WTC11 (cell line): Measurements from ENCODE around the gene GJB2. TPM values are rescaled to one million over a fixed set of nuclear protein-coding genes. Genes with fewer than 3 reads are reported as not detected.

ENCODE experiments used
- ATAC-seq: fragments of 200-7000 bp; cut with Tn5 transposase; 2 replicates; pipeline ENCODE4 v1.10.0; 2021; ENCODE audit warnings: mild to moderate bottlenecking, moderate library complexity
- CTCF ChIA-PET: fragments of 300-600 bp; sonication (Branson Sonifier 250); formaldehyde crosslinking; loops from one replicate; lab custom pipeline; 2021; ENCODE audit warnings: antibody characterized with exemption; lab: Charles Lee
- POLR2A ChIA-PET: fragments of 350-600 bp; sonication (Branson Sonifier 250); formaldehyde crosslinking; loops from one replicate; lab custom pipeline; 2021; ENCODE audit warnings: antibody characterized with exemption; lab: Charles Lee
- DNase-seq: peaks from one replicate; pipeline ENCODE4 v3.0.0; 2021; ENCODE audit warnings: low spot score
- H3K27ac Mint-ChIP-seq: 2 replicates; pipeline ENCODE4 v1.8.0; 2021; ENCODE audit warnings: mixed read lengths
- H3K27me3 Mint-ChIP-seq: 2 replicates; pipeline ENCODE4 v1.8.0; 2021; ENCODE audit warnings: low read depth, mild to moderate bottlenecking, moderate library complexity, mixed read lengths
- H3K36me3 Mint-ChIP-seq: 2 replicates; pipeline ENCODE4 v1.8.0; 2021; ENCODE audit warnings: mixed read lengths
- H3K4me1 Mint-ChIP-seq: 2 replicates; pipeline ENCODE4 v1.8.0; 2022; ENCODE audit warnings: mixed read lengths
- H3K4me3 Mint-ChIP-seq: 2 replicates; pipeline ENCODE4 v1.8.0; 2021; ENCODE audit warnings: mild to moderate bottlenecking, moderate library complexity, mixed read lengths
- H3K9me3 Mint-ChIP-seq: 2 replicates; pipeline ENCODE4 v1.8.0; 2021; ENCODE audit warnings: mixed read lengths
- FOXK1 ChIP-seq: sonication (generic); formaldehyde crosslinking; IDR thresholded peaks from 2 replicates; pipeline ENCODE4 v1.8.0; 2022; ENCODE audit warnings: mild to moderate bottlenecking, moderate library complexity, missing genetic modification reagents
- GRHL2 ChIP-seq: fragments of 250-450 bp; sonication (Bioruptor Pico); IDR thresholded peaks from 2 replicates; pipeline ENCODE4 v1.8.0; 2022; ENCODE audit warnings: mild to moderate bottlenecking, moderate library complexity; ENCODE audit not compliant: insufficient replicate concordance, severe bottlenecking
- IRF2 ChIP-seq: sonication (generic); formaldehyde crosslinking; IDR thresholded peaks from 2 replicates; pipeline ENCODE4 v1.8.0; 2022; ENCODE audit warnings: low read depth, missing genetic modification reagents, borderline replicate concordance
- MXD4 ChIP-seq: fragments of 250-450 bp; sonication (Bioruptor Pico); IDR thresholded peaks from 2 replicates; pipeline ENCODE4 v1.8.0; 2021; ENCODE audit warnings: mild to moderate bottlenecking, moderate library complexity, borderline replicate concordance
- PRRX2 ChIP-seq: fragments of 250-450 bp; sonication (Bioruptor Pico); IDR thresholded peaks from 2 replicates; pipeline ENCODE4 v1.8.0; 2021; ENCODE audit warnings: mild to moderate bottlenecking
- TCF7 ChIP-seq: sonication (generic); formaldehyde crosslinking; IDR thresholded peaks from 2 replicates; pipeline ENCODE4 v1.8.0; 2022; ENCODE audit warnings: mild to moderate bottlenecking, low read depth, missing genetic modification reagents, moderate library complexity
- TP53 ChIP-seq: sonication (generic); formaldehyde crosslinking; IDR thresholded peaks from 2 replicates; pipeline ENCODE4 v1.8.1; 2023; ENCODE audit warnings: mild to moderate bottlenecking, missing genetic modification reagents
- ZNF138 ChIP-seq: sonication (generic); formaldehyde crosslinking; conservative IDR thresholded peaks from 2 replicates; pipeline ENCODE4 v1.8.1; 2022; ENCODE audit warnings: mild to moderate bottlenecking, moderate library complexity, missing genetic modification reagents
- ZNF219 ChIP-seq: sonication (generic); formaldehyde crosslinking; IDR thresholded peaks from 2 replicates; pipeline ENCODE4 v1.8.0; 2023; ENCODE audit warnings: missing genetic modification reagents, mild to moderate bottlenecking, borderline replicate concordance
- ZNF416 ChIP-seq: fragments of 250-450 bp; sonication (Bioruptor Pico); IDR thresholded peaks from 2 replicates; pipeline ENCODE4 v1.9.0; 2021; ENCODE audit warnings: mild to moderate bottlenecking, inconsistent platforms
- total RNA-seq: library from RNA; stranded (reverse); gene quantifications from 3 replicates; pipeline ENCODE4 v1.2.3, GENCODE V29; 2021
- TF ChIP-seq, protein P1 (sequence below): sonication (generic); formaldehyde crosslinking; IDR thresholded peaks from 2 replicates; pipeline ENCODE4 v1.8.0; 2022; ENCODE audit warnings: mild to moderate bottlenecking, missing genetic modification reagents
- TF ChIP-seq, protein P2 (sequence below): sonication (generic); formaldehyde crosslinking; IDR thresholded peaks from 2 replicates; pipeline ENCODE4 v1.8.1; 2023; ENCODE audit warnings: mild to moderate bottlenecking, missing genetic modification reagents
- TF ChIP-seq, protein P3 (sequence below): sonication (generic); formaldehyde crosslinking; IDR thresholded peaks from 2 replicates; pipeline ENCODE4 v1.8.1; 2023; ENCODE audit warnings: mild to moderate bottlenecking, missing genetic modification reagents, moderate library complexity
- TF ChIP-seq, protein P4 (sequence below): sonication (generic); formaldehyde crosslinking; IDR thresholded peaks from 2 replicates; pipeline ENCODE4 v1.8.1; 2022; ENCODE audit warnings: mild to moderate bottlenecking, moderate library complexity, missing genetic modification reagents
- TF ChIP-seq, protein P5 (sequence below): sonication (generic); formaldehyde crosslinking; IDR thresholded peaks from 2 replicates; pipeline ENCODE4 v1.8.0; 2022; ENCODE audit warnings: mild to moderate bottlenecking, missing genetic modification reagents
- TF ChIP-seq, protein P6 (sequence below): sonication (generic); formaldehyde crosslinking; IDR thresholded peaks from 2 replicates; pipeline ENCODE4 v1.8.1; 2022; ENCODE audit warnings: low read depth, missing genetic modification reagents, borderline replicate concordance
- TF ChIP-seq, protein P7 (sequence below): fragments of 200-600 bp; IDR thresholded peaks from 2 replicates; pipeline ENCODE4 v1.8.0; 2022; ENCODE audit warnings: antibody characterized with exemption
- TF ChIP-seq, protein P8 (sequence below): sonication (generic); formaldehyde crosslinking; IDR thresholded peaks from 2 replicates; pipeline ENCODE4 v1.8.0; 2022; ENCODE audit warnings: mild to moderate bottlenecking, missing genetic modification reagents

Gene GJB2
- total RNA-seq, 1 experiment from 2014 or later, result 0.11 TPM

DNA sequence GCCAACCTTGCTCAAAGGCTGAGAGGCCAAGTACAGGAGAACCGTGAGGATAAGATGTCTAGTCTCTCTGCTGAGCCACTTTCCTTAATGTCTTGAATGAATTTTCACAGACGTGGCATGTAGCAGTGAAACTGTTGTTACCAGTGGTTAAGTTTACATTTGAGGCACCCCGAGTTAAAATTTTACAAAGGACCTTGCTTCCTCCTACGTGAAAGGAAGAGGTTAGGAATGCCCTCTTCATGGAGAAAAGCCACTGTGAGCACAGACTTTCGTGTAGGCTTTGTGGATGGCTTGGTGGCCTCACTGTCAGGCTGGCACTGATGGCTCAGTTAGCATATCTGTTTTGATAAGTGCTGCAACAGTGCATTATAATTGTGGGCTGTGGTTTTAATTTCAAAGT, 2.7 kb downstream of the GJB2 start:
- DNase-seq, result no peak
- POLR2A ChIA-PET, result no interaction called here
- TF ChIP-seq, protein P1, sequence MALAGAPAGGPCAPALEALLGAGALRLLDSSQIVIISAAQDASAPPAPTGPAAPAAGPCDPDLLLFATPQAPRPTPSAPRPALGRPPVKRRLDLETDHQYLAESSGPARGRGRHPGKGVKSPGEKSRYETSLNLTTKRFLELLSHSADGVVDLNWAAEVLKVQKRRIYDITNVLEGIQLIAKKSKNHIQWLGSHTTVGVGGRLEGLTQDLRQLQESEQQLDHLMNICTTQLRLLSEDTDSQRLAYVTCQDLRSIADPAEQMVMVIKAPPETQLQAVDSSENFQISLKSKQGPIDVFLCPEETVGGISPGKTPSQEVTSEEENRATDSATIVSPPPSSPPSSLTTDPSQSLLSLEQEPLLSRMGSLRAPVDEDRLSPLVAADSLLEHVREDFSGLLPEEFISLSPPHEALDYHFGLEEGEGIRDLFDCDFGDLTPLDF (CRISPR knock-in tag), result no peak
- TF ChIP-seq ZNF416 (CRISPR knock-in tag), result no peak
- no peak for TF ChIP-seq TCF7 (CRISPR knock-in tag)
- TF ChIP-seq FOXK1 (CRISPR knock-in tag), result no peak
- TF ChIP-seq, protein P2, sequence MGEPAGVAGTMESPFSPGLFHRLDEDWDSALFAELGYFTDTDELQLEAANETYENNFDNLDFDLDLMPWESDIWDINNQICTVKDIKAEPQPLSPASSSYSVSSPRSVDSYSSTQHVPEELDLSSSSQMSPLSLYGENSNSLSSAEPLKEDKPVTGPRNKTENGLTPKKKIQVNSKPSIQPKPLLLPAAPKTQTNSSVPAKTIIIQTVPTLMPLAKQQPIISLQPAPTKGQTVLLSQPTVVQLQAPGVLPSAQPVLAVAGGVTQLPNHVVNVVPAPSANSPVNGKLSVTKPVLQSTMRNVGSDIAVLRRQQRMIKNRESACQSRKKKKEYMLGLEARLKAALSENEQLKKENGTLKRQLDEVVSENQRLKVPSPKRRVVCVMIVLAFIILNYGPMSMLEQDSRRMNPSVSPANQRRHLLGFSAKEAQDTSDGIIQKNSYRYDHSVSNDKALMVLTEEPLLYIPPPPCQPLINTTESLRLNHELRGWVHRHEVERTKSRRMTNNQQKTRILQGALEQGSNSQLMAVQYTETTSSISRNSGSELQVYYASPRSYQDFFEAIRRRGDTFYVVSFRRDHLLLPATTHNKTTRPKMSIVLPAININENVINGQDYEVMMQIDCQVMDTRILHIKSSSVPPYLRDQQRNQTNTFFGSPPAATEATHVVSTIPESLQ (CRISPR knock-in tag), result no peak
- TF ChIP-seq, protein P3, sequence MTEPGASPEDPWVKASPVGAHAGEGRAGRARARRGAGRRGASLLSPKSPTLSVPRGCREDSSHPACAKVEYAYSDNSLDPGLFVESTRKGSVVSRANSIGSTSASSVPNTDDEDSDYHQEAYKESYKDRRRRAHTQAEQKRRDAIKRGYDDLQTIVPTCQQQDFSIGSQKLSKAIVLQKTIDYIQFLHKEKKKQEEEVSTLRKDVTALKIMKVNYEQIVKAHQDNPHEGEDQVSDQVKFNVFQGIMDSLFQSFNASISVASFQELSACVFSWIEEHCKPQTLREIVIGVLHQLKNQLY, result no peak
- TF ChIP-seq GRHL2, result no peak
- no peak for TF ChIP-seq ZNF219 (CRISPR knock-in tag)
- no peak for TF ChIP-seq ZNF138
- no peak for TF ChIP-seq IRF2 (CRISPR knock-in tag)
- TF ChIP-seq, protein P4, sequence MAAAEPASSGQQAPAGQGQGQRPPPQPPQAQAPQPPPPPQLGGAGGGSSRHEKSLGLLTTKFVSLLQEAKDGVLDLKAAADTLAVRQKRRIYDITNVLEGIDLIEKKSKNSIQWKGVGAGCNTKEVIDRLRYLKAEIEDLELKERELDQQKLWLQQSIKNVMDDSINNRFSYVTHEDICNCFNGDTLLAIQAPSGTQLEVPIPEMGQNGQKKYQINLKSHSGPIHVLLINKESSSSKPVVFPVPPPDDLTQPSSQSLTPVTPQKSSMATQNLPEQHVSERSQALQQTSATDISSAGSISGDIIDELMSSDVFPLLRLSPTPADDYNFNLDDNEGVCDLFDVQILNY (CRISPR knock-in tag), result no peak
- TF ChIP-seq, protein P5, sequence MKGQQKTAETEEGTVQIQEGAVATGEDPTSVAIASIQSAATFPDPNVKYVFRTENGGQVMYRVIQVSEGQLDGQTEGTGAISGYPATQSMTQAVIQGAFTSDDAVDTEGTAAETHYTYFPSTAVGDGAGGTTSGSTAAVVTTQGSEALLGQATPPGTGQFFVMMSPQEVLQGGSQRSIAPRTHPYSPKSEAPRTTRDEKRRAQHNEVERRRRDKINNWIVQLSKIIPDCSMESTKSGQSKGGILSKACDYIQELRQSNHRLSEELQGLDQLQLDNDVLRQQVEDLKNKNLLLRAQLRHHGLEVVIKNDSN, result no peak
- TF ChIP-seq, protein P6, sequence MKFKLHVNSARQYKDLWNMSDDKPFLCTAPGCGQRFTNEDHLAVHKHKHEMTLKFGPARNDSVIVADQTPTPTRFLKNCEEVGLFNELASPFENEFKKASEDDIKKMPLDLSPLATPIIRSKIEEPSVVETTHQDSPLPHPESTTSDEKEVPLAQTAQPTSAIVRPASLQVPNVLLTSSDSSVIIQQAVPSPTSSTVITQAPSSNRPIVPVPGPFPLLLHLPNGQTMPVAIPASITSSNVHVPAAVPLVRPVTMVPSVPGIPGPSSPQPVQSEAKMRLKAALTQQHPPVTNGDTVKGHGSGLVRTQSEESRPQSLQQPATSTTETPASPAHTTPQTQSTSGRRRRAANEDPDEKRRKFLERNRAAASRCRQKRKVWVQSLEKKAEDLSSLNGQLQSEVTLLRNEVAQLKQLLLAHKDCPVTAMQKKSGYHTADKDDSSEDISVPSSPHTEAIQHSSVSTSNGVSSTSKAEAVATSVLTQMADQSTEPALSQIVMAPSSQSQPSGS, result no peak
- no peak for TF ChIP-seq TP53
- Mint-ChIP-seq H3K27ac (no peak overlapping the region), H3K4me1 (peaks cover 18% of the 10 kb centered on the region), H3K9me3 (no peaks in the 10 kb centered on the region), H3K36me3 (no peaks in the 10 kb centered on the region), H3K4me3 (no peak overlapping the region), H3K27me3 (peaks cover 71% of the 10 kb centered on the region)
- CTCF ChIA-PET, result interaction anchor here (0.6 to 1.3 kb wide), 3 partner anchors 10 to 722 kb away, joined by 3 to 6 read pairs (median 3); no protein-coding TSS in a partner anchor
- ATAC-seq, result no peak

DNA sequence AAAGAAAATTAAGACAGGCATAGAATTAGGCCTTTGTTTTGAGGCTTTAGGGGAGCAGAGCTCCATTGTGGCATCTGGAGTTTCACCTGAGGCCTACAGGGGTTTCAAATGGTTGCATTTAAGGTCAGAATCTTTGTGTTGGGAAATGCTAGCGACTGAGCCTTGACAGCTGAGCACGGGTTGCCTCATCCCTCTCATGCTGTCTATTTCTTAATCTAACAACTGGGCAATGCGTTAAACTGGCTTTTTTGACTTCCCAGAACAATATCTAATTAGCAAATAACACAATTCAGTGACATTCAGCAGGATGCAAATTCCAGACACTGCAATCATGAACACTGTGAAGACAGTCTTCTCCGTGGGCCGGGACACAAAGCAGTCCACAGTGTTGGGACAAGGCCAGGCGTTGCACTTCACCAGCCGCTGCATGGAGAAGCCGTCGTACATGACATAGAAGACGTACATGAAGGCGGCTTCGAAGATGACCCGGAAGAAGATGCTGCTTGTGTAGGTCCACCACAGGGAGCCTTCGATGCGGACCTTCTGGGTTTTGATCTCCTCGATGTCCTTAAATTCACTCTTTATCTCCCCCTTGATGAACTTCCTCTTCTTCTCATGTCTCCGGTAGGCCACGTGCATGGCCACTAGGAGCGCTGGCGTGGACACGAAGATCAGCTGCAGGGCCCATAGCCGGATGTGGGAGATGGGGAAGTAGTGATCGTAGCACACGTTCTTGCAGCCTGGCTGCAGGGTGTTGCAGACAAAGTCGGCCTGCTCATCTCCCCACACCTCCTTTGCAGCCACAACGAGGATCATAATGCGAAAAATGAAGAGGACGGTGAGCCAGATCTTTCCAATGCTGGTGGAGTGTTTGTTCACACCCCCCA, 3.8 kb downstream of the GJB2 start:
- TF ChIP-seq, protein P7, sequence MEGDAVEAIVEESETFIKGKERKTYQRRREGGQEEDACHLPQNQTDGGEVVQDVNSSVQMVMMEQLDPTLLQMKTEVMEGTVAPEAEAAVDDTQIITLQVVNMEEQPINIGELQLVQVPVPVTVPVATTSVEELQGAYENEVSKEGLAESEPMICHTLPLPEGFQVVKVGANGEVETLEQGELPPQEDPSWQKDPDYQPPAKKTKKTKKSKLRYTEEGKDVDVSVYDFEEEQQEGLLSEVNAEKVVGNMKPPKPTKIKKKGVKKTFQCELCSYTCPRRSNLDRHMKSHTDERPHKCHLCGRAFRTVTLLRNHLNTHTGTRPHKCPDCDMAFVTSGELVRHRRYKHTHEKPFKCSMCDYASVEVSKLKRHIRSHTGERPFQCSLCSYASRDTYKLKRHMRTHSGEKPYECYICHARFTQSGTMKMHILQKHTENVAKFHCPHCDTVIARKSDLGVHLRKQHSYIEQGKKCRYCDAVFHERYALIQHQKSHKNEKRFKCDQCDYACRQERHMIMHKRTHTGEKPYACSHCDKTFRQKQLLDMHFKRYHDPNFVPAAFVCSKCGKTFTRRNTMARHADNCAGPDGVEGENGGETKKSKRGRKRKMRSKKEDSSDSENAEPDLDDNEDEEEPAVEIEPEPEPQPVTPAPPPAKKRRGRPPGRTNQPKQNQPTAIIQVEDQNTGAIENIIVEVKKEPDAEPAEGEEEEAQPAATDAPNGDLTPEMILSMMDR, result peak; percentile 11; the same call in 1 of the 2 replicates
- TF ChIP-seq, protein P5, result peak; percentile 38; the same call in 1 of the 2 replicates
- TF ChIP-seq PRRX2 (CRISPR knock-in tag), result no peak
- TF ChIP-seq MXD4 (CRISPR knock-in tag), result no peak
- TF ChIP-seq, protein P8, sequence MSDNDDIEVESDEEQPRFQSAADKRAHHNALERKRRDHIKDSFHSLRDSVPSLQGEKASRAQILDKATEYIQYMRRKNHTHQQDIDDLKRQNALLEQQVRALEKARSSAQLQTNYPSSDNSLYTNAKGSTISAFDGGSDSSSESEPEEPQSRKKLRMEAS (CRISPR knock-in tag), result 0 out of 2 replicates have a peak, but pooled peaks have one; percentile 40
- ChIA-PET CTCF (interaction anchor here (0.6 to 1.6 kb wide), 5 partner anchors 8 to 299 kb away, joined by 3 to 11 read pairs (median 3); no protein-coding TSS in a partner anchor), POLR2A (no interaction called here)
- peak; percentile 44 for ATAC-seq
- Mint-ChIP-seq H3K4me3 (no peak overlapping the region), H3K9me3 (no peaks in the 10 kb centered on the region), H3K4me1 (peaks cover 9% of the 10 kb centered on the region), H3K36me3 (no peaks in the 10 kb centered on the region), H3K27me3 (peaks cover 59% of the 10 kb centered on the region), H3K27ac (no peak overlapping the region)
- peak; percentile 56 for DNase-seq
